Measurements from ENCODE around the gene FFAR1.
A peak's percentile ranks its signal among the peaks of the same experiment; 100 is the strongest.

The FFAR1 gene

GRCh38 chr19:35347171-35347929, at the start of gene FFAR1:
TSS of gene FFAR1 (plus strand) at chr19:35347902. CDS start at chr19:35351552, 3,650 bp downstream.
- DNase-seq, result no peak

DNA sequence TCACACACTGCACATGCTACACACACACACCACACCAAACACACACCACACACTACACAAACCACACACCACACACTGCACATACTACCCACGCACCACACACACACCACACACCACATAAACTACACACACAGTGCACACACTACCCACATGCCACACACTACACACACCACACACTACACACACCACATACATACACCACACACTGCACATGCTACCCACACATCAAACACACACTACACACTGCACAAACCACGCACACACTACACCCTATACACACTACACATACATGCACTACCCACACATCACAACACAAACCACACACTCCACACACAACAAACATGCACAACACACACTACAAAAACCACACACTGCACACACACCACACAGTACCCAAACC, 49.8 kb upstream of the FFAR1 start:
- no peak for DNase-seq

GRCh38 chr19:35298561-35298972, 49.1 kb upstream of the FFAR1 start:
- no peak for DNase-seq

- DNase-seq, result no peak
Measured at GRCh38 chr19:35299523-35300338, 48.0 kb upstream of the FFAR1 start.

DNA sequence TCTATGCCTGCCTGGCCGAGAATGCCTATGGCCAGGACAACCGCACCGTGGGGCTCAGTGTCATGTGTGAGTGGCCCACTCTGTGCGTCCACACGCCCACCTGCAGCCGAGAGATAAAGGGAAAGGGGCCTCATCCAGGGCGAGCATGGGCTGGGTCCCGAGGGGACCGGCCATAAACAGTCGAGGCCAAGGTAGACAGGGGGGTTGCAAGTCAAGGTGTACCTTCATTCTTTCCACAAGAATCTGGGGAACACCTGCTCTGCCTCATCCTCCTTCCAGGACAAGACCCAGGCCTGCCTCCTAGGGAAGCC, 47.4 kb upstream of the FFAR1 start:
- no peak for DNase-seq

GRCh38 chr19:35301961-35302360, 45.7 kb upstream of the FFAR1 start:
- no peak for DNase-seq

GRCh38 chr19:35302446-35302845, 45.3 kb upstream of the FFAR1 start:
- no peak for DNase-seq

DNA sequence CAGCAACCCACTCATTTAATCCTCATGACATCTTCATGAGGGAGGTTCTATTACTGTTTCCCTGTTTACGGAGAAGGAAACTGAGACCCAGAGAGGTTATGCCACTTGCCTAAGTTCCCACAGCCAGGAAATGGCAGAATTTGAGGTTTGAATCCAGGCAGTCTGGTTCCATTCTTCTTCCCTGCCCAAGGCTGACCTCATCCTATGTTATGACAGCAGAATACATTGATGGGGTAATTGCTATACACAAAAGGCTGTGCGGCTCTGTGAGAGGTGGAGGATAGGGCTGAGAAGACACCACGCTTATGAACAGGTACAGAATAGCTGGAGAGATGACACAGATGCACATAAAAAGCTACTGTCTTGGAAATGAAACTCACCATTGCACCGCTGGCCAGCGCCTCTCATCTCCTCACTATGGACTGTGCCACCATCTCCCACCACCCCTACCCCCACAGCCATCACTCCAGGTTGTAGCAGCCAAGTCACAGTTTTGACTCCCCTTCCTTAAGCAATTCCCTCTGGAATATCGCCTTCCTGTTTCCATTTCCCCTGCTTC, 44.3 kb upstream of the FFAR1 start:
- no peak for DNase-seq

DNA sequence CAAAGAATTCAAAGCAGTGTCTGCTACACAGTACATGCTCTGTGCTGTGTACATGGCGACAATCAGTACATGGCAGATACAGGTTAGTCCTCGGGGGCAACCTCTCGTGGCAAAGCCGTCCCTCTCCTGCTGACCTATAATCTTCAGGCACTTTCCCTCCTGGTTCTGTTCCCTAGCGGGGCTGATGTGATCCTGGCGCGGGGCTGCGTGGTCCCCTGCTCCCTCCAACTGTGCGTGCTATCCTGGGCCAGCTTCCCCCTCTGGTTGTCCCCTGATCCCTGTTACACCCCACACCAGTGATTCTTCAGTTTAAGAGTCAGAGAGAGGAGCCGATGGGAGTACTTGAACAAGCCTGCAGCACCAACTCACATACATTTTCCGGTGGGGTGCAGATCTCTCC, 43.7 kb upstream of the FFAR1 start:
- DNase-seq, result no peak

- DNase-seq, result no peak
Measured at GRCh38 chr19:35305181-35305580, 42.5 kb upstream of the FFAR1 start.

GRCh38 chr19:35306473-35307246, 41.0 kb upstream of the FFAR1 start:
- DNase-seq, result no peak

- DNase-seq, result no peak
Measured at GRCh38 chr19:35307931-35308330, 39.8 kb upstream of the FFAR1 start.

GRCh38 chr19:35308910-35309309, 38.8 kb upstream of the FFAR1 start:
- DNase-seq, result no peak

- DNase-seq, result peak; percentile 44
Measured at GRCh38 chr19:35309481-35310279, 38.0 kb upstream of the FFAR1 start.

DNA sequence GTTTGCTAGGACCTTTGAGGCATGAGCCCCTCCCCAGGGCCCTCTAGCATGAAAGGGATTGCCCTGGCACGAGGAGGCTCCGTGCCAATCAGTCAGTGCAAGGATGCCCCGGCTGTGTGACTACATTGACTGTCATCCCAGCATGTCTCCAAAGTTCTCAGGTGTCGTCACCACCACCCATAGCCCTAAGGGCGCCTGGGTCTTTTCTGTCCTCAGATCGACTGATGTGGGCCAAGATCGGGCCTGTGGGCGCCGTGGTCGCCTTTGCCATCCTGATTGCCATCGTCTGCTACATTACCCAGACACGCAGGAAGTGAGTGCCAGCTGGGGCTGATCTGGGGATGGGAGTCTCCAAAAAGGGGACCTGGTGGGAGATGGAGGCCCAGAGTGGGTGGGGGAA, 37.4 kb upstream of the FFAR1 start:
- no peak for DNase-seq

GRCh38 chr19:35310811-35311465, 36.8 kb upstream of the FFAR1 start:
- DNase-seq, result no peak

DNA sequence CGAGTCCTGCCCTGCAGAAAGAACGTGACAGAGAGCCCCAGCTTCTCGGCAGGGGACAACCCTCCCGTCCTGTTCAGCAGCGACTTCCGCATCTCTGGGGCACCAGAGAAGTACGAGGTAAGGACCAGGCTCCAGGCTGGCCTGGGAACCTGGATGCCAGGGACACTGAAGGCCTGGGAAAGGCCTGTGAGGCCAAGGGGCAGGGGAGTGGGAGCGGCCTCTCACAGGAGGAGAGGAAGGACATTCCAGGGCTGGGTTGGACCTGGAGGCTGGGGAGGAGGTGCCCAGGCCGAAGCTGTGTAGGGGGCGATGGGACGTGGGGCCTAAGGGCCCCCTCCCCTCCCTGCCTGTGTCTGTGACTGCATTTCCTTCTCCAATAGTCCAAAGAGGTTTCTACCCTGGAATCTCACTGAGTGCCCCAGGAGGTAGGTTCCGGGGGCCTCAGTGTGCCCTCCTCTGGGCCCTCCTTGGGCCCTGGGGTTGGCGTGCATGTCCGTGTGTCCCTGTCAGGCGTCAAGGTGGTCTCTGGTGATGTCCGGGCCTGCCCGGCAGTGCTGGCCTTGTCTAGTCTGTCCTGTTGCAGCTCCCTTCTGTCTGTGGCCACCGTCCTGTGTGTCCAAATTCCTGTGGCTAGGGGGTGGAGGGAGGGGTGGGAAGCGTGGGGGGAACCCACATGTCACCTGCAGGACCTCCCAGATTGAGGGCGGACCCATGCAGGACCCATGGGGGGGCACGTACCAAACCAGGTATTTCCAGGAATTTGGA, 35.6 kb upstream of the FFAR1 start:
- DNase-seq, result no peak

DNA sequence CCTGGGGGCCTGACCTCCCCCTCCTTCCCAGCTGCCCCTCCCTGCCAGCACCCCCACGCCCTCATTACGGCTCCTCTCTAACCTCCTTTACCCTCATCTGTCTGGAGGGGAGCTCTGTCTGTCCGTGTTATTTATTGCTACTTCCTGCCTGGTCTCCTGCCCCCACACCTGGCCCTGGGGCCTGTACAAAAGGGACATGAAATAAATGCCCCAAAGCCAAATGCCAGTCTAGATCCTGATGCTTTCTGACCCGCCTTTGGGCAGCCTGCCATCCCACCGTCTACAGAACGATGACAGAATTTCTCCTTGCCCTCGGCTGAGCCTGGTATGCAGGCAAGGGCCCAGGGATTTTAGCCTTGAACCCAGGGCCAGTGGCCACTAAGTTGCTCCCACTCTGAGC, 34.1 kb upstream of the FFAR1 start:
- DNase-seq, result no peak

DNA sequence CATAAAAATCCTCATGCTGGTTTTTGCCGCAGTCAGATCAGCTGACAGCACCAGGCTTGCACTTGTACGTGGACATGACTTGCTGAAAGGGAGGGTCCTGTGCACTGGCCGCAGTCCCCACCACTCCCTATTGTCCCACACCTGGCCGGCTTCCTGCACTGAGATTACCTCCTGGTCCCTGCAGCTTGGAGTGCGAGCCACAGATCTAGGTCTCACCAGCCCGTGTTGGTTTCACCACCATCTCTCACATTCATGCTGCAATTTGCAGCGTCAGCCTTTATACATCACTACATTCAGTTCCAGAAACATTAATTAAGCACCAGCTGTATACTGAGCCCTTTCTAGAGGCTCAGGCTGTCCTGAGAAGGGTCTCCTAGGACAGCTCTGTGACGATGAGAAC, 33.7 kb upstream of the FFAR1 start:
- DNase-seq, result no peak

- no peak for DNase-seq
Measured at GRCh38 chr19:35314858-35315470, 32.7 kb upstream of the FFAR1 start.

DNA sequence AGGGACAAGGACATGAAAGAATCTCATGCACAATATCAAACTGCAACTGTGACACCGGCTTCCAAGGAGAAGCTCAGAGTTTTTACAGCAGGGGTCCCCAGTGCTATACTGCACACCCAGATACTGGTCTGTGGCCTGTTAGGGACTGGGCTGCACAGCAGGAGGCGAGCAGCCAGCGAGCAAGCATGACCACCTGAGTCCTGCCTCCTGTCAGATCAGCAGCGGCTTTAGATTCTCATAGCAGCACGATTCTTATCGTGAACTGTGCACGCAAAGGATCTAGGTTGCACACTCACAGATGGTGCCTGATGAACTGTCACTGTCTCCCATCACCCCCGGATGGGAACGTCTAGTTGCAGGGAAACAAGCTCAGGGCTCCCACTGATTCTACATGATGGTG, 31.8 kb upstream of the FFAR1 start:
- DNase-seq, result no peak
